ENCODE data around the gene RFPL4AL1. TPM values are rescaled to one million over a fixed set of nuclear protein-coding genes. Genes with fewer than 3 reads are reported as not detected.

Gene RFPL4AL1
- polyA plus RNA-seq, 3 donors = 0.22 TPM; not detected in 2

DNA sequence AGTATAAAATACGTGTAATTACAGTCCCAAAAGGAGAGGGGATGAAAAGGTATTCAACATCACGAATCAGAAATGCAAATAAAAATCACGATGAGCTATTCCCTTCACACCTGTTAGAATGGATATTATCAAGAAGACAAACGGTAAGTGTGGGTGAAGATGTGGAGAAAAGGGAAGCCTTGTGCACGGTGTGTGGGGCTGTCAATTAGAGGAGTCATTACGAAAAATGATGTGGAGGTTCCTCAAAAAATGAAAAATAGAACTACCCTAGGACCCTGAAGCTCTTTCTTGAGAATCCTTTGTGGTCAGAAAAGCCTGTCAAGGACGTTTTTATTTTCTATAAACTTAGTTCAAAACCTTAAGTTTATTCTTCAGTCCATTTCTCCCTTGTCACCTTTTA lies 43.5 kb downstream of the RFPL4AL1 start:
- no peak for DNase-seq (ENCODE audit: extremely low read depth in 1 of 11, low read depth in 9 of 11, low spot score in 4 of 11)

DNA sequence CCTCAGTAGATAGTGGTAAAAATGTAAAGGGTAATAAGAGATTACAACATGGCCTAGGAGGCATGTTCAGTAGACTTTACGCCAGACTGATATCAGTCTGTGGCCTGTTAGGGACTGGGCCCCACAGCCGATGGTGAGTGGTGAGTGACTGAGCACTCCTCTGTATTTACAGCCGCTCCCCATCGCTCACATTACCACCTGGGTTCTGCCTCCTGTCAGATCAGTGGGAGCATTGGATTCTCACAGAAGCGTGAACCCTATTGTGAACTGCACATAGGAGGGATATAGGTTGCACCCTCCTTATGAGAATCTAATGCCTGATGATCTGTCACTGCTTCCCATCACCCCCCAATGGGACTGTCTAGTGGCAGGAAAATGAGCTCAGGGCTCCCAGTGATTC lies 45.0 kb downstream of the RFPL4AL1 start:
- DNase-seq (ENCODE audit: extremely low read depth in 1 of 11, low read depth in 9 of 11, low spot score in 4 of 11) = no peak

DNA sequence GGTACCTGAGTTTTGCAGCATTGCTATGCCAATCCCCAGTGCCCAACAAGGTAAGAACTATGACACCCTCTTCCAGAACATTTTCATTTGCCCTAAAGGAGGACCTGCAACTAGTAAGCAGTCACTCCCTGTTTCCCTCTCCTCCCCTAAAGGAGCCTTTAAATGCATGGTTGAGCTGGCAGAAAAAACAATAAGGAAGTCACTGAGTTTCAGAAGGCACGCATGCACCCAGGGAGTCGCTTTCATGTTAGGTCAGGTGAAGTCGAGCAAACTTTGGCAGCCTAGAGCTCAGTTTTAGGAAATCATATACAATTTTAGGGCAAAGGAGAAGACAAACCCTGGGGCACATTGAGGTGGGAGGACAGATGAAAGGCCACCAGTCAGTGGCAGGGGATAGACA lies 51.1 kb downstream of the RFPL4AL1 start:
- DNase-seq (ENCODE audit: extremely low read depth in 1 of 11, low read depth in 9 of 11, low spot score in 4 of 11) = no peak

Other genes starting within 250 kb of the RFPL4AL1 start
- gene SBK2, start 232.0 kb upstream of the RFPL4AL1 start, polyA plus RNA-seq (ENCODE audit: insufficient read length in 3 of 3) = 1 to 10 TPM in 2 of 3 donors, under 1 TPM in 1; 0.97 to 1.8 (median 1.4) TPM
- under 1 TPM; 0.12 to 0.28 (median 0.22) TPM for gene SBK3, start 223.6 kb upstream of the RFPL4AL1 start, polyA plus RNA-seq (ENCODE audit: insufficient read length in 3 of 3)
- 10 to 100 TPM; 13.8 to 21.2 (median 19.5) TPM for gene ZNF579, start 188.3 kb upstream of the RFPL4AL1 start, polyA plus RNA-seq (ENCODE audit: insufficient read length in 3 of 3)
- gene FIZ1, start 169.6 kb upstream of the RFPL4AL1 start, polyA plus RNA-seq (ENCODE audit: insufficient read length in 3 of 3) = 10 to 100 TPM; 20.1 to 24.5 (median 23.9) TPM
- 10 to 100 TPM in 2 of 3 donors, 1 to 10 TPM in 1; 6.5 to 11.1 (median 11.0) TPM for gene ZNF524, start 168.8 kb upstream of the RFPL4AL1 start, polyA plus RNA-seq (ENCODE audit: insufficient read length in 3 of 3)
- 10 to 100 TPM in 2 of 3 donors, 1 to 10 TPM in 1; 5.9 to 11.8 (median 11.1) TPM for gene ZNF865, start 163.5 kb upstream of the RFPL4AL1 start, polyA plus RNA-seq (ENCODE audit: insufficient read length in 3 of 3)
- 10 to 100 TPM in 2 of 3 donors, 1 to 10 TPM in 1; 8.7 to 13.6 (median 12.7) TPM for gene ZNF784, start 144.6 kb upstream of the RFPL4AL1 start, polyA plus RNA-seq (ENCODE audit: insufficient read length in 3 of 3)
- gene ZNF580, start 128.1 kb upstream of the RFPL4AL1 start, polyA plus RNA-seq (ENCODE audit: insufficient read length in 3 of 3) = 10 to 100 TPM; 35.1 to 61.9 (median 53.0) TPM
- 10 to 100 TPM; 22.5 to 30.9 (median 30.2) TPM for gene ZNF581, start 125.5 kb upstream of the RFPL4AL1 start, polyA plus RNA-seq (ENCODE audit: insufficient read length in 3 of 3)
- gene CCDC106, start 120.9 kb upstream of the RFPL4AL1 start, polyA plus RNA-seq (ENCODE audit: insufficient read length in 3 of 3) = 10 to 100 TPM; 17.5 to 27.4 (median 25.3) TPM
- 100 to 1,000 TPM; 160 to 218 (median 199) TPM for gene U2AF2, start 114.1 kb upstream of the RFPL4AL1 start, polyA plus RNA-seq (ENCODE audit: insufficient read length in 3 of 3)
- gene EPN1, start 93.9 kb upstream of the RFPL4AL1 start, polyA plus RNA-seq (ENCODE audit: insufficient read length in 3 of 3) = 100 to 1,000 TPM in 2 of 3 donors, 10 to 100 TPM in 1; 80.2 to 152 (median 135) TPM
- gene NLRP9, start 30.7 kb upstream of the RFPL4AL1 start, polyA plus RNA-seq (ENCODE audit: insufficient read length in 3 of 3) = not detected
- gene RFPL4A, start 10.0 kb upstream of the RFPL4AL1 start, polyA plus RNA-seq (ENCODE audit: insufficient read length in 3 of 3) = under 1 TPM in 1 of 3 donors, not detected in 2; 0.20 TPM
- under 1 TPM; 0.14 to 0.20 (median 0.17) TPM for gene NLRP11, start 62.9 kb downstream of the RFPL4AL1 start, polyA plus RNA-seq (ENCODE audit: insufficient read length in 3 of 3)
- not detected for gene NLRP4, start 67.4 kb downstream of the RFPL4AL1 start, polyA plus RNA-seq (ENCODE audit: insufficient read length in 3 of 3)
- gene NLRP13, start 163.2 kb downstream of the RFPL4AL1 start, polyA plus RNA-seq (ENCODE audit: insufficient read length in 3 of 3) = not detected
- not detected for gene NLRP8, start 178.7 kb downstream of the RFPL4AL1 start, polyA plus RNA-seq (ENCODE audit: insufficient read length in 3 of 3)
- gene NLRP5, start 217.7 kb downstream of the RFPL4AL1 start, polyA plus RNA-seq (ENCODE audit: insufficient read length in 3 of 3) = not detected